GM12873 (cell line): ENCODE measurements around the gene SEMA3D.

ENCODE experiments used
- TF ChIP-seq, protein P1 (sequence below): IDR thresholded peaks from 2 replicates; pipeline ENCODE4 v1.5.1; 2012; ENCODE audit warnings: low read depth, mild to moderate bottlenecking, moderate library complexity, low read length, control low read depth; ENCODE audit not compliant: insufficient read depth; ENCODE audit errors: missing control alignments

SEMA3D gene

DNA sequence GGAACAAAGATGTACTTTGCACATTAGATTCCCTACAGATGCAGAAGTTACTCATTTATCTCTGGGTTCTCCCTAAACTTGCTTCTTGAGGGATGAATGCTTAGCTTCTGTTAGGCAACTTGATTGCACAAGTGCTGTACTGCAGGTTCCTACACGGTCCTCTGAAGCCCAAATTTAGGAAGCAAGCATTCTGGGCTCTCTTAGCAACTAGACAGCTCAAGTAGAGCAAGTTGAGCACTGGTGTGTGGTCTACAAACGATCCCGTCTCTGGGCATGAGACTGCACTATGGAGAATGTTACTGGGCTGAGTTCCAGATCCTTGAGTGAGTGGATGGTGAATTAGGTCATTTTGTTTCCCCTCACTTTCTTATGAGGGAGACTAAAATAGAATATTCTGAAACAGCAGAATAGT, 14.3 kb downstream of the SEMA3D start:
- TF ChIP-seq, protein P1, sequence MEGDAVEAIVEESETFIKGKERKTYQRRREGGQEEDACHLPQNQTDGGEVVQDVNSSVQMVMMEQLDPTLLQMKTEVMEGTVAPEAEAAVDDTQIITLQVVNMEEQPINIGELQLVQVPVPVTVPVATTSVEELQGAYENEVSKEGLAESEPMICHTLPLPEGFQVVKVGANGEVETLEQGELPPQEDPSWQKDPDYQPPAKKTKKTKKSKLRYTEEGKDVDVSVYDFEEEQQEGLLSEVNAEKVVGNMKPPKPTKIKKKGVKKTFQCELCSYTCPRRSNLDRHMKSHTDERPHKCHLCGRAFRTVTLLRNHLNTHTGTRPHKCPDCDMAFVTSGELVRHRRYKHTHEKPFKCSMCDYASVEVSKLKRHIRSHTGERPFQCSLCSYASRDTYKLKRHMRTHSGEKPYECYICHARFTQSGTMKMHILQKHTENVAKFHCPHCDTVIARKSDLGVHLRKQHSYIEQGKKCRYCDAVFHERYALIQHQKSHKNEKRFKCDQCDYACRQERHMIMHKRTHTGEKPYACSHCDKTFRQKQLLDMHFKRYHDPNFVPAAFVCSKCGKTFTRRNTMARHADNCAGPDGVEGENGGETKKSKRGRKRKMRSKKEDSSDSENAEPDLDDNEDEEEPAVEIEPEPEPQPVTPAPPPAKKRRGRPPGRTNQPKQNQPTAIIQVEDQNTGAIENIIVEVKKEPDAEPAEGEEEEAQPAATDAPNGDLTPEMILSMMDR, result no peak

DNA sequence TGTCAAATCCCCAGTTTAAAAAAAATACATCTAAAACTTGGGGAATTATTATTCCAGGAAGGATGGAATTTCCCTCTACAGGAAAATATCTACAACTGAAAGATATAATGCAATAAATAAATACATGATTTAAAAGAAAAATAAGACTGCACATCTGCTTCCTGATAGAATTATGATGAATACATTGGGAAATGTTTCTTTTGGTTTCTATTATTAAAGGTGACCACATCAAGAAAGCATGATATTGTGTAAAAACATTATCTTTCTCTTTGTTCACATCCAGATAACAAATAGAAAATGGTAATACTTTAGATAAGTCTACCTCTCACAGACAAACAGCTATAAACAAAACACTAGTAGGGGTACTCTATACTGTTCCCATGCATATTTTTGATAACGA, 19.2 kb downstream of the SEMA3D start:
- TF ChIP-seq, protein P1, result no peak

GRCh38 chr7:85165263-85165662, 21.6 kb downstream of the SEMA3D start:
- TF ChIP-seq, protein P1, result no peak

DNA sequence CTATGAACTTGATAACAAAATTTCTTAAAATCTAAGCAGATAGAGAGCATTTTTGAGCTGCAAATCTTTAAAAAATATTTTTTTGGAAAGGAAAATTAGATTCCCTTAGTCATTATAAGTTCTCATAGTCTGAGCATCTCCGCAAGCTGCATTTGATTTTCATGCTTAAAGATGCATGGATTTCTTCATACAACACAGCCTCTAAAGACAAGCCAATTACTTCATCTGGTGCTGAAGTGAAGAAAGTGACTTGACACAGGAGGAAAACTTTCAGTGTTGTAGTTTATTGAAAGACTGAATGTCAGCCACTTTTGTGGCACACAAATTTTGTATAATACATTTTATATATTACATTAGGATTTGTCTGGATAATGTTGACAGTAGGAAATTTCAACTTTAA, 22.5 kb downstream of the SEMA3D start:
- TF ChIP-seq, protein P1, result no peak

DNA sequence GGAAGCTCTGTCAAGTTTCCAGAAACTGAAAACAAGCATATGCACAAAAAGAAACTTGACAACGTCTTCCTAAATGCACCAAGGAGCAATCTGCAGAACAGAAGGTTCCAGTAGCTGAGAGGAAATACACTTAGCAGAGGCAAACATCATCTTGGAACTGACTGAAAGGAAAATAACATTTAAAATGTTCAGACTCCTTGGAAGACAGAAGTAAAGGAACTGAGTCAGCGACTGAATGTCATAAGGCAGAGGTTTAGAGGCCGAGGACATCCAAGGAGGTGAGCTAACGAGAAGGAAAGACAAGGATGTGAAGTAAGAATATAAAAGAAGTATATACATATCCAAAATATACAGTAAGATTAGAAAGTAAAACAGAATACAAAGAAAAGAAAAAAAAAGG, 24.1 kb downstream of the SEMA3D start:
- TF ChIP-seq, protein P1, result no peak

GRCh38 chr7:85160223-85160622, 26.6 kb downstream of the SEMA3D start:
- TF ChIP-seq, protein P1, result no peak

DNA sequence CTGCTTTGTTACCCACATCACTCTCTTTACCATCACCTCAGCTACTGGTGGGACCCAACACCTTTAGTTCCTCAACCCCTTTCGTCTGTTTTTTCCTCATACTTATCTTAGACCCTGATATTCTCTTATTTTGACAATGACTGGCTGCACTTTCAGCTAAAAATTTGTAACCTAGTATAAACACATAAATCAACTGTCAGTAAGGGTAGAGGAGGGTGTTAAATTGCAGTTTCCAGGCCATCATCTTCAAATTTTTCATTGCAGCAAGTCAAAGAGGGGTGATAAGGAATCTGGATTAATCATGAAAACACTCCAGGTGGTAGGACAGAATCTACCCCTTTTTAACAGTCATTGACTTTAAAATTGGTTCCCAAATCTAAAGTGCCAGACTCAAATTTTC, 27.9 kb downstream of the SEMA3D start:
- TF ChIP-seq, protein P1, result no peak

GRCh38 chr7:85156661-85157208, 30.1 kb downstream of the SEMA3D start:
- TF ChIP-seq, protein P1, result no peak
